Stomach (tissue), 4 donors: ENCODE measurements around the gene CRACDL.

Experiments used
- CTCF ChIP-seq, 7 experiments: fragments of 450-650 bp in 4 of 7; fragments of 200-600 bp in 3 of 7; sonication (generic) in 3 of 7; IDR thresholded peaks; one replicate each; pipeline ENCODE4 v1.5.1; 2016 to 2019; ENCODE audit warnings: antibody characterized with exemption in 7 of 7, control low read depth in 2 of 7, mild to moderate bottlenecking in 1 of 7
- EP300 ChIP-seq: sonication (generic); formaldehyde crosslinking; IDR thresholded peaks from one replicate; pipeline ENCODE4 v1.6.1; 2017; ENCODE audit warnings: antibody characterized with exemption
- POLR2A ChIP-seq, 4 donors: fragments of 450-650 bp; IDR thresholded peaks; one replicate each; pipeline ENCODE4 v1.6.1; 2016; ENCODE audit warnings: antibody characterized with exemption in 4 of 4, control low read depth in 2 of 4, mild to moderate bottlenecking in 1 of 4, moderate library complexity in 1 of 4

GRCh38 chr2:98948956-98949739 lies 13.1 kb upstream of the CRACDL start:
- TF ChIP-seq CTCF (IDR thresholded peaks at IDR 0.05) (no peak), POLR2A (IDR thresholded peaks at IDR 0.05) (no peak), EP300 (no peak)
